Lung (tissue), 12 donors: ENCODE results near the gene CA12. TPM values are rescaled to one million over a fixed set of nuclear protein-coding genes. Genes with fewer than 3 reads are reported as not detected.

Source experiments
- ATAC-seq: fragments of 200-7000 bp; cut with Tn5 transposase; one replicate; pipeline ENCODE4 v1.9.1; 2020; ENCODE audit warnings: moderate number of reproducible peaks; ENCODE audit not compliant: insufficient read depth, low FRiP score
- DNase-seq, 3 donors: peaks; one replicate each; pipeline ENCODE4 v3.0.0-alpha.2; 2013 to 2017
- H3K27ac ChIP-seq, 2 donors: one replicate each; pipeline ENCODE4 v1.5.1; 2013; ENCODE audit warnings: mild to moderate bottlenecking in 2 of 2, moderate library complexity in 2 of 2, control low read depth in 1 of 2, inconsistent platforms in 1 of 2, low read depth in 1 of 2, low read length in 1 of 2
- H3K27me3 ChIP-seq, 3 donors: one replicate each; pipeline ENCODE4 v1.5.1; 2013; ENCODE audit warnings: low read length in 2 of 3; ENCODE audit not compliant: control insufficient read depth in 3 of 3, insufficient read depth in 3 of 3
- H3K36me3 ChIP-seq, 4 donors: one replicate each; pipeline ENCODE4 v1.5.1; 2013; ENCODE audit warnings: low read length in 4 of 4, mild to moderate bottlenecking in 1 of 4, moderate library complexity in 1 of 4; ENCODE audit not compliant: control insufficient read depth in 4 of 4, insufficient read depth in 4 of 4
- H3K4me1 ChIP-seq, 5 donors: one replicate each; pipeline ENCODE4 v1.5.1; 2013; ENCODE audit warnings: low read length in 5 of 5, mild to moderate bottlenecking in 2 of 5, moderate library complexity in 1 of 5; ENCODE audit not compliant: control insufficient read depth in 5 of 5, insufficient read depth in 5 of 5
- H3K4me3 ChIP-seq: one replicate; pipeline ENCODE4 v1.5.1; 2013; ENCODE audit warnings: mild to moderate bottlenecking, control low read depth, moderate library complexity
- H3K9ac ChIP-seq, 2 donors: one replicate each; pipeline ENCODE4 v1.5.1; 2013; ENCODE audit warnings: low read length in 2 of 2, control low read depth in 1 of 2; ENCODE audit not compliant: insufficient read depth in 1 of 2
- H3K9me3 ChIP-seq, 4 donors: one replicate each; pipeline ENCODE4 v1.5.1; 2013; ENCODE audit warnings: low read length in 3 of 4, mild to moderate bottlenecking in 1 of 4, moderate library complexity in 1 of 4; ENCODE audit not compliant: control insufficient read depth in 4 of 4, insufficient read depth in 3 of 4
- WGBS, 2 donors: extraction: QIAGEN DNeasy Blood & Tissue Kit; methylation state at CpG; one replicate each; pipeline ENCODE4 v1.1.7; 2013; 5-methylcytosine and 5-hydroxymethylcytosine counted together
- polyA plus RNA-seq, 2 donors: library from polyadenylated mRNA; stranded (reverse); fragments of 200-250 nt; gene quantifications; one replicate each; pipeline ENCODE4 v1.2.1, GENCODE V29; 2013
- total RNA-seq, 2 donors: library from RNA; depleted of rRNA in 1 of 2; stranded (reverse); fragments of >200 nt in 1 of 2; gene quantifications; one replicate each; pipeline ENCODE4 v1.2.1, GENCODE V29; 2014 to 2021
- TF ChIP-seq, protein P1 (sequence below): IDR thresholded peaks from 2 replicates; pipeline ENCODE4 v1.5.1; 2012; ENCODE audit warnings: mild to moderate bottlenecking; ENCODE audit errors: control extremely low read depth, extremely low read depth
- donor health status: control.
- donor health status: control.
- donor health status: Bipolar disorder and iron deficiency.
- donor health status: healthy.
- donor health status: DM: yes; HTN: yes; CAD: no.

CA12 gene
- total and polyA plus RNA-seq, 4 donors = 2.2 to 46.8 (median 5.8) TPM

DNA sequence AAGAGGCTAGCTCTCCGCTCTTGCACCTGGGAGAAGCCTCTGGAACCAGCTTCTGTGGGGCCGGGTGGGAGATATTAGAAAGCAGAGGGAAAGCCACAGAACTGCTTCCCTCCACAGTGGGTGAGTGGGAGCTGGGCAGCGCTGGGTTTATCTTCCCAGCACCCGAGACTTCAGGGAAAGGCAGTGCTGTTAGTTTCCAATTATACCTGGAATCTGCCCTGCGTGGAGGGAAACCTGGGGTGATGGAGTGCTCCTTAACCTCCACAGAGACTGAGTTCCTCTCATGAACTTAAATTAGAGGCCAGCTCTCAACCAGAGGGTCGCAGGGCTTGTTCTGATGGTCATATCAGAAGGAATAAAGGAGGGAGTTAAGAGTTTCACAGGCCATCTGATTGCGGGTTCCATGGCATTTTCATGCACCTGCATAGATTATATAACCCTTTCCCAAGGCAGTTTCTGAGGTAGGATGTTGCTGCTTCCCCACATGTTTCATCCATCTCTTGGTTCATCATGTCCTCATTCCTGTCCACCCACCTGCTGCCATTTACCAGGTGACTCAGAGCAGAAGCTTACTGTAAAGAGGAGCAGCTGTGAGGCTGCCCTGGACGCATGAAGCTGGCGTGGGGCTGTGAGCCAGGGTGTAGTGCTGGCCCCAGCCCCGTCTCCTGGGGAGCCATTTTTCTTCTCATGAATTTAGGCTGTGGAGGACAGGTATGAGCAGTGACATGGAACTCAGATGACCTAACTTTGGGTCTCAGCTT lies 42.5 kb downstream of the CA12 start:
- Histone ChIP-seq H3K27ac (no peak overlapping the region), H3K4me1 (no peaks in the 10 kb centered on the region), H3K9me3 (no peaks in the 10 kb centered on the region), H3K36me3 (no peaks in the 10 kb centered on the region), H3K27me3 (no peaks in the 10 kb centered on the region), H3K4me3 (no peak overlapping the region), H3K9ac (no peak overlapping the region)
- ATAC-seq (no peak), DNase-seq (no peak)
- TF ChIP-seq, protein P1, sequence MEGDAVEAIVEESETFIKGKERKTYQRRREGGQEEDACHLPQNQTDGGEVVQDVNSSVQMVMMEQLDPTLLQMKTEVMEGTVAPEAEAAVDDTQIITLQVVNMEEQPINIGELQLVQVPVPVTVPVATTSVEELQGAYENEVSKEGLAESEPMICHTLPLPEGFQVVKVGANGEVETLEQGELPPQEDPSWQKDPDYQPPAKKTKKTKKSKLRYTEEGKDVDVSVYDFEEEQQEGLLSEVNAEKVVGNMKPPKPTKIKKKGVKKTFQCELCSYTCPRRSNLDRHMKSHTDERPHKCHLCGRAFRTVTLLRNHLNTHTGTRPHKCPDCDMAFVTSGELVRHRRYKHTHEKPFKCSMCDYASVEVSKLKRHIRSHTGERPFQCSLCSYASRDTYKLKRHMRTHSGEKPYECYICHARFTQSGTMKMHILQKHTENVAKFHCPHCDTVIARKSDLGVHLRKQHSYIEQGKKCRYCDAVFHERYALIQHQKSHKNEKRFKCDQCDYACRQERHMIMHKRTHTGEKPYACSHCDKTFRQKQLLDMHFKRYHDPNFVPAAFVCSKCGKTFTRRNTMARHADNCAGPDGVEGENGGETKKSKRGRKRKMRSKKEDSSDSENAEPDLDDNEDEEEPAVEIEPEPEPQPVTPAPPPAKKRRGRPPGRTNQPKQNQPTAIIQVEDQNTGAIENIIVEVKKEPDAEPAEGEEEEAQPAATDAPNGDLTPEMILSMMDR = no peak
- 93 to 95% methylated on average over 10 of the region's 10 CpGs for WGBS, 2 donors

DNA sequence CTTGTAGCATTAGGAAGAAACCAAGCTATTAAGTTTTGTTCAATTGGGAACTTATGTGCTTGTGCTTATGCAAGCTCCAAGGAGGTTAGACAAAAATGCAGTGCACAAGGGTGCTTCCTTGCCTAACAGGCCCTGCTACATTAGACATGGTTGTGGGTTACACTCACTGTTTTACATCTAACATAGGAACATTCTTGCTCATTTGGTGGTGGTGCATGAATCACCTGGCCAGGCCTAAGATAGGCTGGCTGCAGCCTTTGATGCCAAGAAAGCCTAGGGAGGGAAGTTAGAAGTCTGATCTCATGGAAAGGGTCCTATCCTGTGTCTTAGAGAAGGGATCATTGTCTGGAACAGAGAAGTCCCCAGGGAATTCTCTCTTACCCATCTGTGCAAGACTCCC lies 43.5 kb downstream of the CA12 start:
- TF ChIP-seq, protein P1 = no peak
- Histone ChIP-seq H3K4me1 (no peaks in the 10 kb centered on the region), H3K9me3 (no peaks in the 10 kb centered on the region)

DNA sequence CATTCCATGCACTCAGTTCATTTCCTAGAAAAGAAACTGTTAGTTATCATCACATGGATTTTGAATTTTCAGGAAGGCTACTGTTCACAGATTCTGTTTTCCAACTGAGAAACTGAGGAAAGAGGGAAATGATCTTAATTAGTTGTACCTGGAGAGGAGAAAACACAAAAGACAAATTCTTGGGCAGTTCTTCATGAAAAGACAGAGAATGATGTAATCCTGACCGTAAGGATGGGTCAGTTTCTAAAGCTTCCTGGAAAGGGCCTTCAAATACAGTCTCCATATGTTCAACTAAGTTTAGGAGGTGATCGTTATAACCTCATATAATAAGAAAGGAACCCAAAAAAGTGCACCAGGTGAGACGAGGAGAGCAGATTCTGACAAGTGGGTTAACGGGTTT lies 44.6 kb downstream of the CA12 start:
- no peaks in the 10 kb centered on the region for H3K36me3 ChIP-seq
- no peak overlapping the region for H3K4me3 ChIP-seq
- ATAC-seq (no peak), DNase-seq (no peak)
- TF ChIP-seq, protein P1 = no peak
- no peak overlapping the region for H3K27ac ChIP-seq
- no peak overlapping the region for H3K9ac ChIP-seq
- H3K4me1 ChIP-seq = no peaks in the 10 kb centered on the region
- H3K27me3 ChIP-seq = no peaks in the 10 kb centered on the region
- no peaks in the 10 kb centered on the region for H3K9me3 ChIP-seq
- WGBS, 2 donors = 85 to 96% methylated on average over 4 of the region's 4 CpGs

More for the DNA sequence above, 43.5 kb downstream of the CA12 start:
- Histone ChIP-seq H3K4me3 (no peak overlapping the region), H3K36me3 (no peaks in the 10 kb centered on the region), H3K9ac (no peak overlapping the region), H3K27ac (no peak overlapping the region), H3K27me3 (no peaks in the 10 kb centered on the region)
- ATAC-seq (no peak), DNase-seq (no peak)
